ENCODE measurements around the gene SIPA1L3.

SIPA1L3 gene

GRCh38 chr19:38213911-38214625 is 307.1 kb downstream of the SIPA1L3 start:
- no peak overlapping the region for H3K4me3 ChIP-seq (IDR thresholded peaks at IDR 0.05; ENCODE audit: insufficient read depth, low read depth, low read length)
- no peaks in the 10 kb centered on the region for H4K20me1 ChIP-seq (ENCODE audit: insufficient read depth)
- no peaks in the 10 kb centered on the region for H3K79me2 ChIP-seq (ENCODE audit: insufficient read depth, low read depth)
- no peak for TF ChIP-seq CTCF (conservative IDR thresholded peaks at IDR 0.05; ENCODE audit: low read depth, low read length)
- H3K9ac ChIP-seq: no peak overlapping the region; the same call in 1 of the 2 replicates
- no peaks in the 10 kb centered on the region; the same call in 1 of the 2 replicates for H3K27me3 ChIP-seq (ENCODE audit: insufficient read depth, low read depth)
- peak overlapping the region; percentile 53 for H3K27ac ChIP-seq
- H2AFZ ChIP-seq (ENCODE audit: low read depth): no peak overlapping the region; the same call in 1 of the 2 replicates
- peak overlapping the region; percentile 43 for H3K4me2 ChIP-seq
- no peaks in the 10 kb centered on the region for H3K36me3 ChIP-seq (ENCODE audit: insufficient read depth)
- H3K4me1 ChIP-seq (ENCODE audit: low read depth, poor library complexity, severe bottlenecking): peaks cover 17% of the 10 kb centered on the region

- Histone ChIP-seq H3K79me2 (ENCODE audit: insufficient read depth, low read depth) (no peaks in the 10 kb centered on the region), H3K4me3 (IDR thresholded peaks at IDR 0.05; ENCODE audit: insufficient read depth, low read depth, low read length) (no peak overlapping the region), H3K4me1 (ENCODE audit: low read depth, poor library complexity, severe bottlenecking) (peaks cover 17% of the 10 kb centered on the region), H3K4me2 (no peak overlapping the region), H2AFZ (ENCODE audit: low read depth) (no peak overlapping the region), H3K36me3 (ENCODE audit: insufficient read depth) (no peaks in the 10 kb centered on the region), H3K9ac (no peak overlapping the region), H3K27me3 (ENCODE audit: insufficient read depth, low read depth) (no peaks in the 10 kb centered on the region; the same call in 1 of the 2 replicates), H3K27ac (no peak overlapping the region), H4K20me1 (ENCODE audit: insufficient read depth) (no peaks in the 10 kb centered on the region)
- no peak for TF ChIP-seq CTCF (conservative IDR thresholded peaks at IDR 0.05; ENCODE audit: low read depth, low read length)
Observed at GRCh38 chr19:38216785-38217641, 310.0 kb downstream of the SIPA1L3 start.

DNA sequence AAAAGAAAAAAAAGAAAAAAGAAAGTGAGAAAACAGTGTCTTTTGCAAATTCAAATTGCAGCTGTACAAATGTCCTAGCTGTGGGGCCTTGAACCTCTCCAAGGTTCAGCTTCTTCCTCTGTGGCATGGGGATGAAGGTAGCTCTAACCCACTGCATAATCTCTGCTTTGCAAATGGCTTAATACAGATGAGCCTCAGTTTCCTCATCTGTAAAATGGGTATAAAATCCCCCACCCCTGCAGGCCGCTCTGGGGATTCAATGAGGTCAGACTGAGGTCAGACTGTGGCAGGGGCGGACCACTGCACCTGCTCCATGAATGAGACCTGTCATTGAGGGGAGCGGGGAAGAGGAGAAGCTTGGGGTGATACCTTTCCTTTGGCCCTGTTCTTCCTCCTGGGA is 311.2 kb downstream of the SIPA1L3 start:
- peaks cover 17% of the 10 kb centered on the region for H3K4me1 ChIP-seq (ENCODE audit: low read depth, poor library complexity, severe bottlenecking)
- H3K4me3 ChIP-seq (IDR thresholded peaks at IDR 0.05; ENCODE audit: insufficient read depth, low read depth, low read length): no peak overlapping the region
- H2AFZ ChIP-seq (ENCODE audit: low read depth): no peak overlapping the region
- H3K4me2 ChIP-seq: no peak overlapping the region
- H3K27ac ChIP-seq: no peak overlapping the region
- no peak for TF ChIP-seq CTCF (conservative IDR thresholded peaks at IDR 0.05; ENCODE audit: low read depth, low read length)
- H3K27me3 ChIP-seq (ENCODE audit: insufficient read depth, low read depth): peaks cover under 1% of the 10 kb centered on the region; the same call in 1 of the 2 replicates
- H3K9ac ChIP-seq: no peak overlapping the region
- no peaks in the 10 kb centered on the region for H4K20me1 ChIP-seq (ENCODE audit: insufficient read depth)
- H3K36me3 ChIP-seq (ENCODE audit: insufficient read depth): no peaks in the 10 kb centered on the region
- H3K79me2 ChIP-seq (ENCODE audit: insufficient read depth, low read depth): no peaks in the 10 kb centered on the region

- no peak for TF ChIP-seq CTCF (conservative IDR thresholded peaks at IDR 0.05; ENCODE audit: low read depth, low read length)
- H3K79me2 ChIP-seq (ENCODE audit: insufficient read depth, low read depth): no peaks in the 10 kb centered on the region
- H3K4me3 ChIP-seq (IDR thresholded peaks at IDR 0.05; ENCODE audit: insufficient read depth, low read depth, low read length): no peak overlapping the region
- H3K4me1 ChIP-seq (ENCODE audit: low read depth, poor library complexity, severe bottlenecking): peaks cover 7% of the 10 kb centered on the region
- H3K9ac ChIP-seq: no peak overlapping the region
- peaks cover 3% of the 10 kb centered on the region; the same call in 1 of the 2 replicates for H3K27me3 ChIP-seq (ENCODE audit: insufficient read depth, low read depth)
- H3K4me2 ChIP-seq: no peak overlapping the region
- no peak overlapping the region for H2AFZ ChIP-seq (ENCODE audit: low read depth)
- H3K27ac ChIP-seq: no peak overlapping the region
- H3K36me3 ChIP-seq (ENCODE audit: insufficient read depth): no peaks in the 10 kb centered on the region
- H4K20me1 ChIP-seq (ENCODE audit: insufficient read depth): no peaks in the 10 kb centered on the region
Observed at GRCh38 chr19:38219221-38219620, 312.2 kb downstream of the SIPA1L3 start.

Data from KMS-11 (cell line).